DMS53 (cell line): ENCODE data around the gene PDE7B.
A peak's percentile ranks its signal among the peaks of the same experiment; 100 is the strongest.
"Not testable (repeated sequence)": the region's sequence is repeated elsewhere in the genome, so short reads cannot be mapped to it uniquely, and the experiment has no call there.

Experiments used
- DNase-seq: peaks from one replicate; lab custom pipeline; 2025; lab: John Stamatoyannopoulos, UW

The PDE7B gene

GRCh38 chr6:135850882-135851281 lies 619 bp upstream of the PDE7B start:
- peak; percentile 11 for DNase-seq

GRCh38 chr6:135852746-135853145 lies 1.2 kb downstream of the PDE7B start:
- DNase-seq, result no peak

- DNase-seq, result no peak
Observed at GRCh38 chr6:135853227-135853626, 1.7 kb downstream of the PDE7B start.

DNA sequence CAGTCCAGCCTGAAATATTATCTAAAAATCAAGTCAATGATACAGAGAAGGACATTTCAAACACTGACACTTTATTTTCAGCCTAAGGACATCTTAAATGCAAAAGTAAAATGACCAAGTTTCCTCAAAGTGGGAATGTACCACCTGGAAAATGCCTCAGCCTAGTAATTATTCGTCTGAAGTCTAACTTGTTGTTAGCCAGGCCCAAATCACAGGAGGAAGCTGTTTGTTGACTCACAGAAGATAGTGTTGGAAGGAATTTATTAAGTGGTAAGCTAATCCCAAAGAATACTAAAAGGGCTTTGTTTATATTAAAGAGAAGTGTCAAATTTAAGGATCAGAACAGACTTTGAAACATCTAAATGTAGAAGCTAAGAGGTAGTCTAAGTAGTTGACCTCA lies 2.5 kb downstream of the PDE7B start:
- DNase-seq, result no peak

DNA sequence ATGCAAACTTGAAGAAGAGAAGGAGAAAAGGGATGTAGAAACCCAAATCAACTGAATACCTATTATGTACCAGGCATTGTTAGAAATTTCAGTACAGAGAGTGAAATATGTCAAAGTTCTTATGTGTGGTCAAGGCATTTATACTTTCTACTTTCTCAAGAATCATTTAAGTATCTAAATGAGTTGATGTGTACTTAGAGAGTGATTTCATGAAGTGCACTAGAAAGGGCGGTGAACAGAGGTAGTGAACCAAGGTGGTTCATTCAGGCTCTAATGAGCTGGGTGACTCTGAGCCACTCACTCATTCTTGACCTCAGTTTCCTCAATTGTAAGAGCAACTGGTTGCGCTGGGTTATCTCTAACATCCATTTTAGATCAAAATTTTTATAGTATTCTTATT lies 3.3 kb downstream of the PDE7B start:
- no peak for DNase-seq

- no peak for DNase-seq
Observed at GRCh38 chr6:135858931-135859330, 7.4 kb downstream of the PDE7B start.

DNA sequence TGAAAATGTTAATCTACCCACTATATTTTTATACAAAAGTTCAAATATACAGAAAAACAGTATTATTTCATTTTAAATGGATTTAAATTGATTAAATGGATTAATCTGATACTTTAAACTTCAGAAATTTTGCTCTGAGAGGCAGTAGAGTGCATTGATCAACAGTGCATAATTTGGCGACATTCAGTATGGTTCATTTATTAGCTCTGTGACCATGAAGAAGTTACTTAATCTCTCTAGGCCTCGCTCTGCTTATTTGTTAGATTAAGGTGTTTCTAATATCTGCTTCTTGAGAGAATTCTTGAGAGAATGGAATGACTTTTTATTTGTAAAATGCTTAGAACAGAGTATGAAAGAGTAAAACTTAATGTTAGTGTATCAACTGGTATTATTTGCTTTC lies 8.9 kb downstream of the PDE7B start:
- DNase-seq, result no peak

DNA sequence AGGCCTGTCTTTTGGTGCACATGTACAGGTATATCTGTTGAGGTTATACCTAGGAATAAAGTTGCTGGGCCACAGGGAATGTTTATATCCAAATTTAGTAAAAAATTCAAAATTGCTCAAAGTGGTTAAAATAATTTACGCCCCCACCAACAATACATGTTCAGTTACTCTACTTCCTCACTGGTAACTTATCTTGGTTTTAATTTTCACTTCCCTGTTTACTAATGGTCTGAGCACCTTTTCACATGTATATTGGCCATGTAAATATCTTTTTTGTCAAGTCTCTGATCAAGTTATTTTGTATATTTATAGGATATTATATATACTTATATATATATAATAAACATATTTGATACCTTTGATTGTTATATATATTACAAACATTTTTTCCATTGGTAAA lies 9.7 kb downstream of the PDE7B start:
- DNase-seq, result no peak

DNA sequence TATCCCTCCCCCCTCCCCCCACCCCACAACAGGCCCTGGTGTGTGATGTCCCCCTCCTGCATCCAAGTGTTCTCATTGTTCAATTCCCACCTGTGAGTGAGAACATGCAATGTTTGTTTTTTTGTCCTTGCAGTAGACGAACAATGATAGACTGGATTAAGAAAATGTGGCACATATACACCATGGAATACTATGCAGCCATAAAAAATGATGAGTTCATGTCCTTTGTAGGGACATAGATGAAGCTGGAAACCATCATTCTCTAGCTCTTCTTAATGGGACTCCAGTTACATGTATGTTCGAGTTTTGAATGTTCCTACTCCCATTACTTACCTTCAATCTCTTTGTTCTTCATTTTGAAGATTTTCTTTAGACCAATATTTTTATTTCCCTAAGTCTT lies 13.4 kb downstream of the PDE7B start:
- not testable (repeated sequence) for DNase-seq

DNA sequence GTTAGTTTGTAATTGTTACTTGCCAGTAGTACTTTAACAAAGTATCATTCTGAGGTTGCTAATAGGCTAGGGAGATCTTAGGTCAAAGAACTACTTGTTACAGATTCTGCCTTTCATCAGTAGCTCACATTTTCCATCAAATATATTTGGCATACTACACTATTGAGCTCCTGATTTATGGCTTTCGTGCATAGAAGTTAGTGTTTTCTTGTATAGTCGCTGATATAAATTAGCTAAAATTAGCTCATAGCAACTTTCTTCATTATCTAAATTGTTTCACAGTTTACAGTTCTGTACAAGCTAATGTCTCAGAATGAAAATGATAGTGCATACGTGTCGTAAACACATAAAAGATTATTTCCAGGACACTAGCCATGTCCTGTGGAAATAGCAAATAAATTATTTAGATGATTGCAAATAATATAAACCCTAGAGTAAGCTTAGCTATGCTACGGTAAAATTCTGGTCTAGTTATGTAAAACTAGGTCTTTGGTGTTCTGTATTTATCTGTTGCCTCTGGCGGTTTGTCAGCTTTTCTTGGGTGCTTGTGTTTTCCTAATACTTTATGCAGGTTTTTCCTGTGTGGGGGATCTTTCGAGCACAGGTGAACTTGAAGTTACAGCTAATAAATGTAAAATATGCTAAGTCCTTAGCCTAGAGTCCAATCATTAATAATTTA lies 15.1 kb downstream of the PDE7B start:
- DNase-seq, result no peak

- DNase-seq, result no peak
Observed at GRCh38 chr6:135867332-135867731, 15.8 kb downstream of the PDE7B start.

DNA sequence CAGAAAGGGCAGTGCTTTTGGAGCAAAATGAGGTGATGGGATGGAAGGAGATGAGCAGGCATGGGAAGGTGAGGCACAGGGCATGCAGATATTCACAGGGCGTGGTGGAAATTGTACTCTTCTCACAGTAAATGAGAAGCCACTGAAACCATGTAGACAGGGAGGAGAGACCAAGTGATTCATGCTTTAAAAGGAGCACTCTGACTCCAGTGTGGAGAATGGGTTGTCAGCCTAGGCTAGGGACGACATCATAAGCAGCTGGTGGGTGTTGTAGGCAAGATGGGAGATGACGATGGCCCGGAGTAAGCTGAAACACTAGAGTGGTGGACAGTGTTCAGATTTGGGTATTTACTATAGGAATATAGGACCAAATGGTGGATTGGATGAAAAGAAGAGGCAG lies 18.4 kb downstream of the PDE7B start:
- DNase-seq, result no peak

- no peak for DNase-seq
Observed at GRCh38 chr6:135870722-135871121, 19.2 kb downstream of the PDE7B start.

DNA sequence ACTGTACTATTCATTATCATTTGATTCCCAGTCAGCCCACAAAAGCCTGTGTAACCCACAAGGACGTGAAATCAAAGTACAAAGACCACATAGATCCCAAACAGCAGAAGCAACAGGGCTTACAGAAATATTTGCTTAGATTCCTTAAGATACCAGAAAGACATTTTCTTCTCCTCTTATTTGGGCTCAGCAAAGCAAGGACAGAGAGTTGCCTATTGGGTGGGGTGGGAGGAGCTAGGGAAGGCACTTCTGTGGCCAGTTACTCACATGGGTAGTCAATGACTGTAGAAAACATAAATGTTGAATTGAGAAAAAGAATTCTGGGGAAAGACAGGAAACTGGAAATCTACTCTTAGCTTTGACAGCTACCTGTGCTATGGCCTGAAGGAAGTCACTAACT lies 19.8 kb downstream of the PDE7B start:
- DNase-seq, result no peak

GRCh38 chr6:135871878-135872277 lies 20.4 kb downstream of the PDE7B start:
- no peak for DNase-seq

DNA sequence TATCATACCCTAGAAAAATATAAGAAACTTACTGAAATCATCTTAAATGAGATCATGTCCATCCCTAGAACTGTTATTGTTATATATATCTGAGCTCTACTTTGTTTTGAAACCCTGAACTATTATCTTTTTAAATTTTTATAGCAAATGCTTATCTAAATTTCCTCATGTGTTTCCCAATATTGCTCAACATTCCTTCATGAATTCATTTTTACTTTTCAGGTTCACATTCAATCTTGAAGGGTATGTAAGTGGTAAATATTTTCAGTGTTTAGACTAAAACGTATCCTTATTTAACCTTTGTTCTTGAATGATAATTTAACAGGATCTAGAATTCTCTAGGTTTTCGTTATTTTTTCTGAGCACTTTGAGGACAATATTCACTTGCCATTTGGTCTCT lies 23.9 kb downstream of the PDE7B start:
- DNase-seq, result no peak

DNA sequence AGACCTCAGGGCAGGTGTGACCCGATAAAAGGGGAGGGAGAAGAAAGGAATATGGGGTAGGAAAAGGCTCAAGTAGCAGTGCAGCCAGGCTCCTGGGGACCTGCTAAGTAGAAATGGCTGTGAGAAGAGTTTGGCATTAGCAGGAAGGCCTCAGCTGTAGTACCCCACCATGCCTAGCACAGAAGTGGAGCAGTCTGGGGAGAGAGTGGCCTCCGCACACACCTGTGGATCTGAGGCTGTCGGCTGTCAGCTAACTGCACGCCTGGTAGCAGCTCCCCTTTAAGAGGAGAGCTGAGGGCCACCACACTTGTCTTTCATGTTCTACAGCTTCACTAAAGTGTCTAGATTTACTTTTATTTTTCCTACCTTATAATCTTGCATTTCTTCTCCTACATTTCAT lies 24.6 kb downstream of the PDE7B start:
- DNase-seq, result no peak

DNA sequence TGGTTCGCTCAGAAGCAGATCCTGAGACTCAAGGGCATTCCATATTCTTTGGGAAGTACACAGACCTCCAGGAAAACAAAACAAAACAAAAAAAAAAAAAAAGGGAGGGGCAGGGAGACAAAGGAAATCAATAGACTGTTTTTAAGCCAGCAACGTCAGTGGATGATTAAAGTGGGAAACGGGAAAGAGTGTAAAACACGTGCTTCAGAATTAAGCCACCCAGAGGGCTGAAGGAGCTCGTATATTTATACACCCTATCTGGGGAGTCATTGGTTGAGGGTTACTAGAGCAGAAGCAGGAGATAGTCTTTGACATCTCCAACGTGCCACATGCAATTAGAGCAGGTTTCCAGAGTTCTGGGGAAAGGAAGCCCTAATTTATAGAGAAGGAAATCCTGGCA lies 26.2 kb downstream of the PDE7B start:
- no peak for DNase-seq

GRCh38 chr6:135880066-135880972 lies 28.8 kb downstream of the PDE7B start:
- DNase-seq, result no peak

DNA sequence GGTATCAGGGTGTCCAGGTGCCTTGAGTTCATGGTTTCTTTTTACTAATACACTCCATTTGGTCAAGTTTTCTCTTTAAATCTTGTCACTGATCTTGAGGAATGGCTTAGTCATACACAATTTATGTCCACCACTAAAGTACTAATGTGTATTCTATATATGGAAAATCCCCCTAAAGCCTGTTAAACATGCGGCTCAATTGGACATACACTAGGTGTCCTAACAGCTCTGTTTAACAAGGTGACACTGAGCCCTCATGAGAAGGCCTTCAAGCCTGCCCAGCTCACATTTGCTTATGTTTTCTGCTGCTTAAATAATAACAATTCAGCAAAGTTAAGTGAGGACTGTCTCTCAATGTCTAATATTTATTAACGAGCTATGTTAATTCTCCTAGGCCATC lies 31.5 kb downstream of the PDE7B start:
- no peak for DNase-seq

DNA sequence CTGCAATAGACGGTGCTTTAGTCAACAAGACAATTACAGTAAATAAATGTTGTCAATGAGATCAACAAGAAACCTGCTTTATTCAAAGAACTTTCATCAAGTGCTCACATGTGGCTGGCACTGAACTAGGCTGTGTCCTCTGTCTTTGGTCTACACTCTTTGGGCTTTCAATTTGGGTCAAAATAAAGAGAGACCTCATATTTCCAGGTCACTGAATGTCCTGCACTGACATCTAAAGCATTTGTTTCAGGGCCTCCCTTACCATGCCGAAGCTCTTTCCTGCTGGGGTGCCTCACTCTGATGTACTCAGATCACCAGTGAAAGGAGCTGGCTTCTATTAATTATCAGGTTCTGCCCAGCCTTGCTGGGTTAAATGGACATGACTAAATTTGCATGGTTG lies 32.0 kb downstream of the PDE7B start:
- DNase-seq, result no peak

- DNase-seq, result no peak
Observed at GRCh38 chr6:135884136-135884535, 32.6 kb downstream of the PDE7B start.

DNA sequence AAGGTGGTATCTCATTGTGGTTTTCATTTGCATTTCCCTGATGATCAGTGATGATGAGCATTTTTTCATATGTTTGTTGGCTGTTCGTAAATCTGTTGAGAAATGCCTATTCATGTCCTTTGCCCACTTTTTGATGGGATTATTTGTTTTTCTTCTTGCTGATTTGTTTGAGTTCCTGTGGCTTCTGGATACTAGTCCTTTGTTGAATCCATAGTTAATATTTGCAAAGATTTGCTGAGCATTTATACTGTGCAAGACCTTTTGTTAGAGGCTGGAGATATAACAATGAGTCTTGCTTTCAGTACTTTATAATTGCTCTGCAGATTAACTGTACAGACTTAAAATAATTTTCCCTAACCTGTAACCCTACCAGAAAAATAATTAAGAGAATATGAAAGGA lies 35.6 kb downstream of the PDE7B start:
- DNase-seq, result peak; percentile 13

GRCh38 chr6:135888818-135889217 lies 37.3 kb downstream of the PDE7B start:
- DNase-seq, result no peak
